Vagina (tissue), 2 donors: ENCODE measurements around the gene GOLIM4.

Source experiments
- CTCF ChIP-seq, 3 experiments: fragments of 450-650 bp in 2 of 3; fragments of 200-600 bp in 1 of 3; sonication (generic) in 1 of 3; IDR thresholded peaks; one replicate each; pipeline ENCODE4 v1.5.1; 2017 to 2019; ENCODE audit warnings: antibody characterized with exemption in 3 of 3, mild to moderate bottlenecking in 2 of 3, moderate library complexity in 2 of 3
- POLR2A ChIP-seq, 2 donors: fragments of 450-650 bp; IDR thresholded peaks; one replicate each; pipeline ENCODE4 v1.6.1; 2017; ENCODE audit warnings: antibody characterized with exemption in 2 of 2, mild to moderate bottlenecking in 2 of 2, moderate library complexity in 2 of 2

DNA sequence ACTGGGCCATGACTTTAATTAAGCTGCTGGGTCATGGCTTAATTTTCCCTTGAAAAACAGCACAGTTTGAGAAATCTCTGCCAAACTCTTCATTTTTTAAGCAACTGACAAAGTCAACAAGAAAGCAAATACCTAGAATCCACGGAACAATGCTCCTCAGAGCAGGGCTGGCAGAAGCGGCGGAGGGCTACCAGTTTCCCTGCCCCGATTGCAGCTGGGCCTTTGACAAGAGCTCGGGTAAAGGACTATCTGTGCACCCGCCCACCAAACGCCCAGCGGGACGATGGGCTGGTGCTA lies 1.2 kb downstream of the GOLIM4 start:
- peak in 1 of 3 experiments; percentile 19 for TF ChIP-seq CTCF (IDR thresholded peaks at IDR 0.05)
- TF ChIP-seq POLR2A (IDR thresholded peaks at IDR 0.05) = no peak
